Bone marrow (tissue), 2 donors: ENCODE data around the gene ANAPC16.
"Not testable (repeated sequence)": the region's sequence is repeated elsewhere in the genome, so short reads cannot be mapped to it uniquely, and the experiment has no call there.

Experiments used
- DNase-seq, 2 donors: peaks; one replicate each; lab custom pipeline; 2025; lab: John Stamatoyannopoulos, UW

Gene ANAPC16

DNA sequence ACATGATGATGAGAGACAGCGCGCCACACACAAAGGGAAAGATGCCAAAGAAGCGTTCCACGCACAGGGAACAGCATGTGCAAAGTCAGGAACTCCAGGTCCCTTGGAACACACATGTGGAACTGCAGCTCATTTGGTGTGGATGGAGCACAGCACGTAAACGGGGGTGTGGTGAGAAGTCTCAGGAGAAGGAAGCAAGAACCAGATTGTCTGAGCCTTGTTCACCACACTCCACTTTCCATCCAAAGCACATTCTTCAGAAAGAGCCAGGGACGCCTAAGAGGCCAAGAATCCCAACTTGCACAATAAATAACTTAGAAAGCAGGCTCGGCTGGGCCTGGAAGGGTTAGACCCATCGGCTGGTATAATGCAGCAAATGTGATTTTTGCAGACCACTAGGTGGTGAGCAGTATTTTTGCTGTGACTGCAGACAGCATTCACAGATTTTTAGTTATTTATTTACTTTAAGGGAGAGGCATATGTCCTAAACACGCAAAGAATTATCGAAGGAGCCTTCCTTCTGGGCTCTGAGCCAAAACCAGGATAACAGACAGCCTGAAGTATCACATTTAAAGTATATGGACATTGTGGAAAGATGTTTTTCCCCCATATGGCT lies 28.1 kb downstream of the ANAPC16 start:
- no peak for DNase-seq

DNA sequence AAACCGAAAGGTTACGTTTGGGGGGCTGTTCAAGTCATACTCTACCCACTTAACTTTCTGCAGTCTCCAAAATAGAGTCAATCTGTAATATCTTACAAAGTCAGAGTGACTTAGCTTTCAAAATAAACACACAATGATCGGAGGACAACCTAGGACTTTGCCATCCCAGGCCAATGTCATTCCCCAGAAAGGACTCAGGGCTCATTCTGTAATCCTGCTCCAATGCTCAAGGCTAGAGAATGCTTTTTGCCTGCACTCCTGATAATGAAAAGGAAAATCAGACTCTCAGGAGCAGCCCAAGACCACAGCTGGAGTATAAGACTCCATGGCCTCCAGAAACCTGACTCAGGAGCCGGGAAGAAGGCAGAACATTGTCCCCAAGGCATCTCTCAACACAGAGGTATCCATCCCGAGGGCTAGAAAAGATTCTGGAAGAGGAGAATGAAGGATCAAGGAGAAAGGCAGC lies 28.8 kb downstream of the ANAPC16 start:
- no peak for DNase-seq

DNA sequence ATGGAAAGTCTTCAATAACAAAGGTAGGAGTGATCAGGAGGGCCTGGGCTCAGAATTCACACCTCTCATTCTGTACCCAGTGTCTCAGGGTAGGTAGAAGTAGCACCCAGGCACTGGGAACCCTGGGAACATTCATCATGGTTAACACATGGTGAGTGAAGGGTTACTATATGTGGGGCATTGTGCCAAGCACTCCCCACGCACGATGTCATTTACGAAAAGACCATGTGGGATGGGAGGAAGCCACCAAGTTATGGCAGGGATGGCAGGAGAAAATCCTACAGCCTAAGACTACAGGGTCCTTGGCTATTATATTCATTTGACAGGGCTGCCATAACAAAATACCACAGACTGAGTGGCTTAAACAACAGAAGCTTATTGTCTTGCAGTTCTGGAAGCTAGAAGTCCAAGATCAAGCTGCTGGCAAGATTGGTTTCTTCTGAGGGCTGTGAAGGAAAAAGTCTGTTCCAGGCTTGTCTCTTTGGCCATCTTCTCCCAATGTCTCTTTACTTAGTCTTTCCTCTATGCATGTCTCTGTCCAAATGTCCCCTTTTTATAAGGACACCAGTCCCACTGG lies 30.2 kb downstream of the ANAPC16 start:
- DNase-seq: no peak

DNA sequence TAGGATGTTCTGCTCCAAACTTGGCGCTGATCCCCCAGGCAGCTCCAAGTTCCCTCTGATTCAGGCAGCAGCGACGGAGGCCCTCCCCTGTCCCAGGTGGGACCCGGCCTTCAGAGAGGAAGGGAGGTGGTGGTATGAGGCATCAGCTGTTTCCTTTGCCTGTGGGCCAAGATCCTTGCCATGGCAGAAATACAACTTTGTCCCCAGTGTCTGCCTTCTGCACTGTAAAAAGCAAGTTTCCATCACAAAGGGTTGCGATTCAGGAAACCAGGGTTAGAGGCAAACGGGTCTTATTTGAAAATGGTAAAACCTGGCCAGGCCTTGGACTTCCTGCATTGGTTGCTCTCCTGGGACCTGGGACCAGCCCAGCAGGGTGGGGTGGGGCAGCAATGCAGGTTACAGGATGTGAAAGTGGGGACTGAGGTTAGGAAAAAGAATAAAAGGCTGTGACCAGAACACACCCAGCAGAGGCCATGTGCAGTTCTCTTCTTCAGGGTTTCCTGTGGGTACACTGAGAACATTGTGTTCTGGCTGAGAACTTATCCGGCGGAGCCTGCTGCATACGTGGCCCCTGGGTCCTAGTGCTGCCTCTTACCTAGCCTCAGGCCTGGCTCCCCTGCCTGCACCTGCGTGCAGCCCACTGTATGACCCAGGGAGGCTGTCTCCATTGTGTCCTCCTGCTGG lies 32.8 kb downstream of the ANAPC16 start:
- peak in 1 of 2 donors; percentile 57 for DNase-seq

DNA sequence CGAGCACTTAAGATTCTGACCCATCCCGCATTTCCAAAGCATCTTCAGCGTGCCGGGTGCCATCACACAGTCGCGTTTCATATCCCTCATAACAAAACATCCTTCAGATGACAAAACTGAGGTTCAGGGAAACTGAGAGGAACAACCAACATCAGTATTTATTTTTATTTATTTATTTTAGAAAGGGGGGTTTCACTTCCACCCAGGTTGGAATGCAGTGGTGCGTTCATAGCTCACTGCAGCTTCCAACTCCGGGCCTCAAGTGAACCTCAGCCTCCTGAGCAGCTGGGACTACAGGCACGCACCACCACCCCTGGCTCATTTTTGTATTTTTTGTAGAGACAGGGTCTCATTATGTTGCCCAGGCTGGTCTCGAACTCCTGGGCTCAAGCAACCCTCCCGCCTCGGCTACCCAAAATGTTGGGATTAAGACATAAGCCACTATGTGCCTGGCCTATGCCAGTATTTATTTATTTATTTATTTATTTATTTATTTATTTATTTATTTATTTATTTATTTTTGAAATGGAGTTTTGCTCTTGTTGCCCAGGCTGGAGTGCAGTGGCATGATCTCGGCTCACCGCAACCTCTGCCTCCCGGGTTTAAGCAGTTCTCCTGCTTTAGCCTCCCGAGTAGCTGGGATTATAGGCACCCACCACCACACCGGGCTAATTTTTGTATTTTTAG lies 33.5 kb downstream of the ANAPC16 start:
- not testable (repeated sequence) for DNase-seq

DNA sequence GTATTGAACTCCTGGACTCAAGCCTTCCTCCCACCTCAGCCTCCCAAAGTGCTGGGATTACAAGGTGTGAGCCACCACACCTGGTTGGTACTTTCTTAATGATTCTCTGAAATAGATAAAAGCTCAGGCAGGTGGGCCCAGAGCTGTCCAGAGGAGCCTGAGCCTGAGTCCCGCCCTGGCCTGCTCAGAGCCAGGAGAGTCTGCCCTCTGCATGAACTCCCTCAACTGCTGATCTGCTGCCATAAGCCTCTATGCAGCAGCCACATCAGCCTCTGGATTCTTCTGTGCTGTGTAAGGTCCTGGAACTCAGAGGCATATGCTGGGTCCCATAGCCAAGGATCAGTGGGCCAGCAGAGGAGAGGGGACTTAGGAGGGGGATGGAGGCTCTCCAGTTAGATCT lies 34.9 kb downstream of the ANAPC16 start:
- no peak for DNase-seq

DNA sequence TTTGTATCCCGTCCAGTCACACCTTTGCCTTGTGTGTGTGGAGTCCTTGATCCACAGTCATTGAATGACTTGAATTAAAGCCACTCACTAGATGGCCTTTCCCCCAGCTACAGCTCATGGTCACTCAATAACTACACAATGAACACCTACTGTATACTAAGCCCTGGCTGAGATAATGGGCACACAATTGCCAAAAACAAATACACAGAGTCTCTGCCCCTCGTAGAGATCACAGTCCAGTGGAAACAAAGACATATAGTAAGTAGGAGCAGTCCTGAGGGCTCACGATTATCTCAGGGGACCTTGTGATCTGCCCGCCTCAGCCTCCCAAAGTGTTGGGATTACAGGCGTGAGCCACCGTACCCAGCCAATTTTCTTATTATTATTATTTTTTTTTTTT lies 35.8 kb downstream of the ANAPC16 start:
- DNase-seq: no peak

DNA sequence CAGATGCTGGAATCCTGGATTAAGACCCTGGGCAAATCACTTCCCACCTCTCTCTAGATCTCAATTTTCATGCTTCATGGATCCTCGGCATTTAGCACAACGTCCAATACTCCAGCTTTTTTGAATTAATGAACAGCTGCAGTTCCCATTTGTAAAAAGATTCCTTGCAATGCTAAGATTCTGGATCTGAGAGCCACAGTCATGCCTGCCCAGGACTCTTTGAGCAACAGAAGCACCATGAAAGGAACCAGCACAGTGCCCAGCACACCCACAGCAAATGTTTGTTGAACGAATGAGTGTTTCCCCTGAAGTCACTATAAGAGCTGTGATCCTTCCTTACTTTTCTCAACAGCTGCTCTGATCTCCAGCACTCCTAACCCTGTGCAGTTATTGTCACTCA lies 37.2 kb downstream of the ANAPC16 start:
- DNase-seq: no peak

DNA sequence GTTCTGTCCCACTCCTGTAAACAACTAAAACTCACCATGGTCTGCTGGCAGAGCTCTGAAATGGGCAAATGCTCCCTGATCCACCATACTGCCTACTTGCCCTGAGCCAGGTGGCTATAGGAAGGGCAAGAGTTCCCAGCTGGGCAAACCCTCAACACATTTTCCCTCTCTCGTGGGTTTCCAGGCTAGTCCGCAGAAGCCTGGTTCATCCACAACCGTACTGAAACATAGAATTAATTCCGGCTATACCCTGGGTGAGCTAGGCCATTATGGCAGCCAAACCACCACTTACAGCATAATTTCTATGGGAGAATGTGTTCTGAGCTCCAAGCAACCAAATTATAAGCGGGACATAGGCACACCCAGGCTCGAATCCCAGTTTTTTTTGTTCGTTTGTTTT lies 37.8 kb downstream of the ANAPC16 start:
- DNase-seq: no peak

DNA sequence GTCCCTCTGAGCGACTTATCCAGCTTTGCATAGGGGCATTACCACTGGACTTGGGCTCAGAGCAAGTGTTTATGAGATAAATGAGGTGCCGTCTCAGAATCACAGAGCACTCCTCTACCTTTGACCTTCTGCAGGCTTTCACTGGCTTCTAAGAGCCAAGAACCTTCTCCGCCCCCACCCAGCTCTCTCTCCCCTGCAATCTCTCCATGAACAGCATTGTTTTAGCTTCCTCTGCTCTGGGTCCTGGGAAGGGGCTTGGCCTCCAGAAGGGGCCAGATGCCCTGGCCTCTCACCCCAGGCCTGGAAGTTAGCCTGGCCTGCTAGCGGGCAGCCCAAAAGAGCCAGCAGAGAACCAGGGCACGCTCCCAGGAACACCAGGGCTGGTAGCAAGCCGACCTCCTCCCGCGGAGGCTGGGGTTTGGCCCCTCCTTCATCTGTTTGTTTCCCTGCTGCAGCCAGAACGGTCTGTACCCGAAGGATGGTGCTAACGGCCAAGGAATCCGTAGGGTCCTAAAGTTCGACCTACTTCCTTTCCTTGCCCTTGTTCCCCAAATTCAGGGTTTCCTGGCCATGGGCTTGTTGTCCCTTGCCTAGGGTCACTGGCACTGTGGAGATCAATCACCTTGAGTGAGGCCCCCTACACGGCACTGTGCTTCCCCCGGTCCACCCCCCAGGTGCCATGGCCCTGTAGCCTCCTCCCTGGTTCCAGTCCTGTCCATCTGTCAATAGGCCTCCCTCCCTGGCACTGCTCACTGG lies 39.2 kb downstream of the ANAPC16 start:
- peak in 1 of 2 donors; percentile 55 for DNase-seq

DNA sequence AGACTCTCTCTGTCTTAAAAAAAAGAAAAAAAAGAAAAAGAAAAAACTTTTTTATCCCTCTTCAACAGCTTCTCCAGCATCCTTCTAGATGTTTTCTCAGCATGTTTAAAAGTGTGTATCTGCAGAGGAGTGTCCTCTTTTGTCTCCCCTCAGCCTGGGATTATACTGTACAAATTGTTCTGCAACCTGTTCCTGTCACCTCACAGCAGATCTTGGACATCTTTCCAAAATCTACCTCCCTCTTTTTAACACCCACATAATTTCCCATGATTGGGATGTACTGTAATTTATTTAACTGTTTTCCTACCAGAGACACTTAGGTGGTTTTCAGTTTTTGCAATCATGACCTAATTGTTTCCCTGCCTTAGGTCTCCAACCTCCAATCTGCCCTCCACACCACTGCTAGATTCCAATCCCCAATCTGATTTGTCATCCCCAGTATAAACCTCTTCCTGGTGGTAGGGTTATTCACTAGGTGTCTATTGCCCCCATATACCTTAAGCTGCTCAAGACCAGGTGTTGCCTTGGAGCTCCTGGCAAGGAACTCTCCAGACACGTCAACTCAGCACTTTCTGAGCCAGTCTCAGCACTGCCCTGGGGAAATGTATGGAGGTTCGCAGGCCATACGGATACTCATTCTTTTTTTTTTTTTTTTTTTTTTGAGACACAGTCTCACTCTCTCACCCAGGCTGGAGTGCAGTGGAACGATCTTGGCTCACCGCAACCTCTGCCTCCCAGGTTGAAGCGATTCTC lies 40.3 kb downstream of the ANAPC16 start:
- DNase-seq: no peak

DNA sequence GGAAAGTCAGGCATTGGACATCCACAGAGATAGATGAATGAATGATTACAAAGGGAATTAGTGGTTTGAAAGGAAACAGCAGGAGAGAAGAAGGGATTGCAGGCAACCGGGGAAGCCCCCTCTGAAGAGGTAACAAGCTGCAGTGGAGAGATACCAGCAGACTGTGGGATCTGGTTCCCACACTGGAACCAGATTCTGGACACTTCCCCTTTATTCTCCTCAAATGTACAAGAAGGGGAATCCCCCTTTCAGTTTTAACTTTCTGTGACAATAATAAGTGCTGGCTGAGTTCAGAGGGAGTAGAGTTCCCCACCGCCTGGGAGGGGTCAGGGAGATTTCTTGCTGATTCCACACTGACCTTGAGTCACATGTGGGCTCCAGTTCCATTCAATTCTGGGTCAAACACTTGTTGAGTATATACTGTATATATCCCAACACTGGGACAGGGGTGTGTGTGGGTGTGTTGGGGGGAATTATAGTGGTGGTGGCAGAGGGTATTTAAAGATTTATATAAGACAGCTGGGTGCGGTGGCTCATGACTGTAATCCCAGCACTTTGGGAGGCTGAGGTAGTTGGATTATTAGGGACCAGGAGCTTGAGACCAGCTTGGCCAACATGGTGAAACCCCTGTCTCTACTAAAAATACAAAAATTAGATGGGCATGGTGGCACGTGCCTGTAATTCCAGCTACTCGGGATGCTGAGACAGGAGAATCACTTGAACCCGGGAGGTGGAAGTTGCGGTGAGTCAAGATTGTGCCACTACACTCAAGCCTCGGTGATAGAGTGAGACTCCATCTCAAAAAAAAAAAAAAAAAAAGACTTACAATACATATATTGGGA lies 41.5 kb downstream of the ANAPC16 start:
- DNase-seq: peak; percentile 40 to 87

DNA sequence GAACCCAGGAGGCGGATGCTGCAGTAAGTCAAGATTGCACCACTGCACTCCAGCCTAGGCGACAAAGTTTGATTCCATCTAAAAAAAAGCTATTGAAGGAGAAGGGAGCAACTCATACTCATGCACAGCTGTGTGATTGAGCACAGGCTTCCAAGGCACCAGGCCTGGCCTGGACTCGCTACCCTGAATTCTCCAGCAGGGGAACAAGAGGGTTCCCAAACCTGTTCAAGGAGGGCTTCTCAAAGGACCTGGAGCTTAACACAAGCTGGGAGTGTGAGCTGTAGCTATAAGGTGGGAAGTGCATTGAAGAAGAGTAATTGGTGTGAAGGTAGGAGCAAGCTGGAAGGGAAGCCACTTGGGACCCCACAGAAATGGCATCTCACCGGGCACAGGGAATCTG lies 42.8 kb downstream of the ANAPC16 start:
- no peak for DNase-seq

DNA sequence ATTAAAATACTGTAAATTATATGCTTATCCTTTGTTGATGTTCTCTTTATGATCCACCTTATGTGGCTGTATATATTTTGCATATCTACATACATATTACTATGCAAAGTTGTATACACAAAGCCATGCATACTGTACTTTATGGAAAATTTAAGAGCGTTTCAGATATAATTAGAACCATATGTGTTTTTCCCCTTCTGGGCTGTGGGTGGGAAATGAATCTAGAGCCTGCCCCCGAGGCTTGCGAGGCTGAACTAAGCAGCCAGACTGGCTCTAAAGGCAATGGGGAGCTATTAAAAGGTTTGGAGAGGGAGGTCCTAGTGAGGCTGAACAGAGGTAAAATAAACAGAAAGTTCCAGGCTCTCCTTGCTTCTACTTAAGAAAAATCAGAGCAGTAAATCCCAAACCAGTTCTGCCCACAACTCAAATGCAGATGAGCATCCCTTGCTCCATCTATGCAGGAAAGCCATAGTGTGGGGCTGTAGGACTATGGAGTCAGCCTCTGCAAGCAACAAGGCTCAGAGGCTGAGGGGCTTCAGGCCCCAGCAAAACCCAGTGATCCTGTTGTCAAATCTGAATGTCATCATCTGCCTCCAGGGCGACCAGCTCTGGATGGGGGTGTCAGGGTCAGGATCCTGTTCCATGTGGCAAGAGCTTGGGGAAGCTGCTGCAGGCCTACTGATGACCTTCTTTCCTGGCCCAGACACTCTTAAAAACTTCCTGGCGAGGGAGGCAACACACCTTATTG lies 43.9 kb downstream of the ANAPC16 start:
- DNase-seq: no peak

DNA sequence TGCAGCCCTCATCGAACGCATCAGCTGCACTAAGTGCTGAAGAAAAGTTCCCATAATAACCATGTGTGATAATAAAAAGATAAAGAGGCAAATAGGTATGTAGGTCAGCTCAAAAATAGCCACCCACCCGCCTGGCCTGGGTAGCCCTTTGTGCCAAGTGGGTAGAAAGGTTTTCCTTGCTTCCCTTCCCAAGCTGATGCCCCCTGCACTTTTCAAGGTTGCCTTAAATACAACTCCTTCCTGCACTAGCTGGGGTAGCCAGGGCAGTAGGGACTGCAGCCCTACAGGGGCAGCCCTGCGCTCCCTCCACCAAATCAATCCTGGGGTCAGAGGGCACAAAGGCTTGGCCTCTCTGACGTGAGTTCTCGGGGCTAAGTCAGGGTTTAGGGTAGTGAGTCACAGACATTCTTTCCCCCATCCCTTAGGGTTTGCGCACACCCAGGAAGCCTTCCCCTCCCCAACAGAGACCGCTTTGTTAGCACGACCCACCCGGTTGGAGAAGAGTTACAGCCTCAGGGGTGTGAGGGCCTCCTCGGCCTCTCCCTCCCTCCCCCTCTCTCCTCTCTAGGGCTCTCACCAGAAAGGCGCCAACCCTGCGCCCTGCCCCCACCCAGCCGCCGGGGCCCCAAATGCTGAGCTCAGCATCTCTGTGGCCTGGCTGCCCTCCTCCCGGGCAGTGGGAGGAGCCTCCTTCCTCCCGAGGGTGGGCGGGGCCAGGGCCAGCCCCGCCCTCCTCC lies 44.6 kb downstream of the ANAPC16 start:
- peak; percentile 45 to 72 for DNase-seq

DNA sequence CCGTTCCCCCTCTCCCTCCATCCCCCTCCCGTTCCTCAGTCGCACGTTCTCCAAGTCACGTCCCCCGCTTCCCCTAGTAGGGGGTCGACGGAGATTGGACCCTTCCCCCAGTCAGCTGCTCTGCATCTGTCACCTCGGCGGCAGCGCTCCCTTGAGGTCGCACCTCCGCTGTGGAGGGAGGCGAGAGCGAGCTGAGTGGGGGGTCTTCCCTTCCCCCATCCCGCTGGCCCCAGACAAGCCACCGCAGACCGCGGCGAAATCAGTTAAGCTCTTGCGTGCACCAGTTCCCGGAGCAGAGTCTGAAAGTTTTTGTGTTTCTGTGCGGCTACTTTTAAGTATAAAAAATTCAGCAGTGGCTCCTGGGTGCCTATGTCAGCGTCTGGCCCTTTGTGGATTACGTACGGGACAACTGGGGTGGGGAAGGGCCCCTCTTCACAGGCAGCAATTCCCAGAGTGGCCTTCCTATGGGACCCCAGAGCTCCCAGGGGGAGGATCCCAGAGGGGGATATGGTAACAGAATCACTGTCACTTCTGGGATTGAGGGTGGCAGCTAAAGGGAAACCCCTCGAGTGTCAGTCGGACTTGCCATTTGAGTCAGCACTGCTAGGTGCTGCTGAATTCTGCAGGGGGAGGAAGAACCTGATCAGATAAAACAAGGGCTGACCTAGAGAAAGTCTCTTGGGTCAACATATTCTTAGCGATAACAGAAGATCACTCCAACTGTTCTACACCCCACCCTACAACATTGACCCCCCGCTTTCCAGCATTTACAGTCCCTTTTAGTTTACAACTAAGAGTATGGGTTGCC lies 45.4 kb downstream of the ANAPC16 start:
- peak in 1 of 2 donors; percentile 50 for DNase-seq

DNA sequence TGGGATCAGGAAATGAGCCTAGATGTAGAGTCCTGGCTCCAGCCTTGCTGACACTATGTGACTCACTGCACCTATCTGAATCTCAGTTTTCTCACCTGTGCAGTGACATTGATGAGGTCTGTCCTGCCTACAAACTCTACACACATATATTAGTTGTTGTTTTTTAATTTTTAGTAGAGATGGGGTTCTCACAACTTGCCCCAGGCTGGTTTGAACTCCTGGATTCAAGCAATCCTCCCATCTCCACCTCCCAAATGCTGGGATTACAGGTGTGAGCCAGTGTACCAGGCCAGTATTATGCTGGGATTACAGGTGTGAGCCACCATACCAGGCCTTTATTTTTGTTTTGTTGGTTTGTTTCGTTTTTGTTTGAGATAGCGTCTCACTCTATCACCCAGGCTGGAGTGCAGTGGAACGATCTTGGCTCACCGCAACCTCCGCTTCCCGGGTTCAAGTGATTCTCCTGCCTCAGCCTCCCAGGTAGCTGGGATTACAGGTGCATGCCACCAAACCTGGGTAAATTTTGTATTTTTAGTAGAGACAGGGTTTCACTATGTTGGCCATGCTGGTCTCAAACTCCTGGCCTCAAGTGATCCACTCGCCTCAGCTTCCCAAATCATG lies 46.1 kb downstream of the ANAPC16 start:
- DNase-seq: no peak
